ENCODE results near the gene TRMO. TPM values are rescaled to one million over a fixed set of nuclear protein-coding genes. Genes with fewer than 3 reads are reported as not detected.
A peak's percentile ranks its signal among the peaks of the same experiment; 100 is the strongest.

The TRMO gene
- total and polyA plus RNA-seq, 9 of the 15 experiments (the other 6 are each of a cell fraction or from before 2014, with no cell fraction given) = 5.6 to 22.4 (median 16.2) TPM

DNA sequence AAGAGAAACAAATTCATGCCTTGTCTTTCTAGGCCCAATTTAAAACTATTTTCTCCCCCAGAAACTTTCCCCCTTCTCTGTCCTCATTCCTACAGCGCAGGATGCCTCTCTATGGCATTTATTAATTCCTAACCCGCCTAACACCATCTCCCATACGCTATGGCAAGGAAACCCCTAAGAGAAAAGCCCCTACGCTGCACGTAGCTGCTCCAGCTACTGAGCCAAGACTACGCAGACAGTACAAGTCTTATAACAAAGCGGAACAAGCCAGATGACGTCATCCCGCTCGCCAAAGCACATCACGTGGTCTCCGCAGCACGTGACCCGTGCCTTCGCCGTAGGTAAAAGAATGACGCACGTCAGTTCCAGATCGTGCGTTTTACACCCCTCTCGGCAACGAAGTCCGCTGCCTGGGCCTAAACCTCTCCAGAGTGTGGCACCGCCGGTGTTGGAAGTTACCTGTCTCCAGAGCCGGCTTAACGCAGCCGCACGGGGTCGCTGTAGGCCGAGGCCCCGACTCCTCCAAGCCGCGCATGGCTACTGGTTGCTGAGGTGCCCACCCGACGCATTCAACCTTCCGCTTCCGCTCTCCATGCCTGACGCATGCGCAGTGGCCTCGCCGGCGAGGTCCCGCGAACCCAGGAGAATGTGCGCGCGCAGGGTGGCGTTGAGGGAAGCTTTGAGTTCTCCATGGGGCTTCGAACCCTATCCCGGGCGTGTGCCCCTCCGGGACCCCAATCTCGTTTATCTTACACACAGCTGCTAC lies at the start of gene TRMO (continued):
- peak; percentile 90; the same call in 1 of the 2 replicates for TF ChIP-seq ZNF408 (CRISPR knock-in tag; IDR thresholded peaks at IDR 0.05; ENCODE audit: low read depth)
- TF ChIP-seq, protein P1, sequence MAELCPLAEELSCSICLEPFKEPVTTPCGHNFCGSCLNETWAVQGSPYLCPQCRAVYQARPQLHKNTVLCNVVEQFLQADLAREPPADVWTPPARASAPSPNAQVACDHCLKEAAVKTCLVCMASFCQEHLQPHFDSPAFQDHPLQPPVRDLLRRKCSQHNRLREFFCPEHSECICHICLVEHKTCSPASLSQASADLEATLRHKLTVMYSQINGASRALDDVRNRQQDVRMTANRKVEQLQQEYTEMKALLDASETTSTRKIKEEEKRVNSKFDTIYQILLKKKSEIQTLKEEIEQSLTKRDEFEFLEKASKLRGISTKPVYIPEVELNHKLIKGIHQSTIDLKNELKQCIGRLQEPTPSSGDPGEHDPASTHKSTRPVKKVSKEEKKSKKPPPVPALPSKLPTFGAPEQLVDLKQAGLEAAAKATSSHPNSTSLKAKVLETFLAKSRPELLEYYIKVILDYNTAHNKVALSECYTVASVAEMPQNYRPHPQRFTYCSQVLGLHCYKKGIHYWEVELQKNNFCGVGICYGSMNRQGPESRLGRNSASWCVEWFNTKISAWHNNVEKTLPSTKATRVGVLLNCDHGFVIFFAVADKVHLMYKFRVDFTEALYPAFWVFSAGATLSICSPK (IDR thresholded peaks at IDR 0.05; ENCODE audit: borderline replicate concordance) = no peak
- no peak for TF ChIP-seq CHD1 (IDR thresholded peaks at IDR 0.05; ENCODE audit: low read length)
- peak; percentile 95 for TF ChIP-seq NFRKB (IDR thresholded peaks at IDR 0.05; ENCODE audit: low read depth)
- TF ChIP-seq PTBP1 (IDR thresholded peaks at IDR 0.05; ENCODE audit: low read depth, low read length) = peak; percentile 91
- TF ChIP-seq PHF21A (IDR thresholded peaks at IDR 0.05; ENCODE audit: borderline replicate concordance, low read depth) = no peak
- TF ChIP-seq TEAD1 (CRISPR knock-in tag; IDR thresholded peaks at IDR 0.05) = peak; percentile 78 to 86; a peak in 3 of 4 replicates
- TF ChIP-seq U2AF2 (optimal IDR thresholded peaks at IDR 0.05; ENCODE audit: low read depth, low read length) = no peak
- TF ChIP-seq HEY1 (CRISPR knock-in tag; IDR thresholded peaks at IDR 0.05; ENCODE audit: borderline replicate concordance) = peak; percentile 78; the same call in 1 of the 2 replicates
- TF ChIP-seq ZNF165 (CRISPR knock-in tag; IDR thresholded peaks at IDR 0.05; ENCODE audit: borderline replicate concordance) = peak; percentile 92
- TF ChIP-seq TOE1 (IDR thresholded peaks at IDR 0.05; ENCODE audit: borderline replicate concordance) = peak; percentile 99
- peak; percentile 97 for TF ChIP-seq TOE1 (CRISPR knock-in tag; IDR thresholded peaks at IDR 0.05; ENCODE audit: borderline replicate concordance, low read depth)
- TF ChIP-seq, protein P2, sequence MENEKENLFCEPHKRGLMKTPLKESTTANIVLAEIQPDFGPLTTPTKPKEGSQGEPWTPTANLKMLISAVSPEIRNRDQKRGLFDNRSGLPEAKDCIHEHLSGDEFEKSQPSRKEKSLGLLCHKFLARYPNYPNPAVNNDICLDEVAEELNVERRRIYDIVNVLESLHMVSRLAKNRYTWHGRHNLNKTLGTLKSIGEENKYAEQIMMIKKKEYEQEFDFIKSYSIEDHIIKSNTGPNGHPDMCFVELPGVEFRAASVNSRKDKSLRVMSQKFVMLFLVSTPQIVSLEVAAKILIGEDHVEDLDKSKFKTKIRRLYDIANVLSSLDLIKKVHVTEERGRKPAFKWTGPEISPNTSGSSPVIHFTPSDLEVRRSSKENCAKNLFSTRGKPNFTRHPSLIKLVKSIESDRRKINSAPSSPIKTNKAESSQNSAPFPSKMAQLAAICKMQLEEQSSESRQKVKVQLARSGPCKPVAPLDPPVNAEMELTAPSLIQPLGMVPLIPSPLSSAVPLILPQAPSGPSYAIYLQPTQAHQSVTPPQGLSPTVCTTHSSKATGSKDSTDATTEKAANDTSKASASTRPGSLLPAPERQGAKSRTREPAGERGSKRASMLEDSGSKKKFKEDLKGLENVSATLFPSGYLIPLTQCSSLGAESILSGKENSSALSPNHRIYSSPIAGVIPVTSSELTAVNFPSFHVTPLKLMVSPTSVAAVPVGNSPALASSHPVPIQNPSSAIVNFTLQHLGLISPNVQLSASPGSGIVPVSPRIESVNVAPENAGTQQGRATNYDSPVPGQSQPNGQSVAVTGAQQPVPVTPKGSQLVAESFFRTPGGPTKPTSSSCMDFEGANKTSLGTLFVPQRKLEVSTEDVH (IDR thresholded peaks at IDR 0.05; ENCODE audit: low read depth, partially characterized antibody) = peak; percentile 81
- peak; percentile 100 for TF ChIP-seq EP400 (IDR thresholded peaks at IDR 0.05)
- TF ChIP-seq XRCC5 (IDR thresholded peaks at IDR 0.05; ENCODE audit: low read depth, low read length) = peak; percentile 62; the same call in 1 of the 2 replicates
- TF ChIP-seq ZC3H4 (CRISPR knock-in tag; IDR thresholded peaks at IDR 0.05; ENCODE audit: borderline replicate concordance) = no peak
- TF ChIP-seq ZC3H8 (IDR thresholded peaks at IDR 0.05) = no peak
- TF ChIP-seq ZNF12 (CRISPR knock-in tag; IDR thresholded peaks at IDR 0.05) = no peak
- no peak for TF ChIP-seq RBM15 (IDR thresholded peaks at IDR 0.05; ENCODE audit: insufficient read depth, low read length)
- peak; percentile 75; the same call in 1 of the 2 replicates for TF ChIP-seq ZSCAN29 (IDR thresholded peaks at IDR 0.05)
- TF ChIP-seq, protein P3, sequence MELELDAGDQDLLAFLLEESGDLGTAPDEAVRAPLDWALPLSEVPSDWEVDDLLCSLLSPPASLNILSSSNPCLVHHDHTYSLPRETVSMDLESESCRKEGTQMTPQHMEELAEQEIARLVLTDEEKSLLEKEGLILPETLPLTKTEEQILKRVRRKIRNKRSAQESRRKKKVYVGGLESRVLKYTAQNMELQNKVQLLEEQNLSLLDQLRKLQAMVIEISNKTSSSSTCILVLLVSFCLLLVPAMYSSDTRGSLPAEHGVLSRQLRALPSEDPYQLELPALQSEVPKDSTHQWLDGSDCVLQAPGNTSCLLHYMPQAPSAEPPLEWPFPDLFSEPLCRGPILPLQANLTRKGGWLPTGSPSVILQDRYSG (tag; conservative IDR thresholded peaks at IDR 0.05; ENCODE audit: low read depth) = peak; percentile 92
